ENCODE data around the gene NUP214. TPM values are rescaled to one million over a fixed set of nuclear protein-coding genes. Genes with fewer than 3 reads are reported as not detected.

NUP214 gene
- total RNA-seq, 1 experiment from 2014 or later = 34.9 TPM

- Histone ChIP-seq H3K27ac (ENCODE audit: low read length) (no peak overlapping the region), H3K4me3 (ENCODE audit: low read depth in 2 of 2, low read length in 2 of 2) (no peak overlapping the region), H3K36me3 (ENCODE audit: control insufficient read depth, insufficient read depth, low read length) (no peaks in the 10 kb centered on the region), H3K4me1 (ENCODE audit: control insufficient read depth, insufficient read depth, low read length) (no peaks in the 10 kb centered on the region), H3K27me3 (ENCODE audit: control insufficient read depth, insufficient read depth, low read length) (no peaks in the 10 kb centered on the region), H3K9me3 (ENCODE audit: control insufficient read depth, insufficient read depth, low read depth, low read length) (no peaks in the 10 kb centered on the region)
- CTCF ChIA-PET = no interaction called here
- in situ Hi-C loops (cut with HindIII; ENCODE audit: low pct_unique_long_range_greater_than_20kb, low sequenced_read_pairs) = no loop called here
- intact Hi-C loops (cut with micrococcal nuclease; ENCODE audit: unreplicated experiment) = no loop called here
- TF ChIP-seq REST (IDR thresholded peaks at IDR 0.05; ENCODE audit: insufficient read depth in 1 of 2, low read depth in 2 of 2, low read length in 1 of 2) (no peak), TCF7L2 (IDR thresholded peaks at IDR 0.05; ENCODE audit: low read depth, low read length) (no peak), SIN3A (IDR thresholded peaks at IDR 0.05; ENCODE audit: borderline replicate concordance, insufficient read depth, low read depth, low read length) (no peak), POLR2AphosphoS5 (IDR thresholded peaks at IDR 0.05; ENCODE audit: low read depth, low read length) (no peak), CTCF (IDR thresholded peaks at IDR 0.05) (no peak)
- POLR2A ChIA-PET = no interaction called here
- DNase-seq (ENCODE audit: low read depth, low spot score) (no peak), ATAC-seq (no peak)
- BruUV-seq (replicated peaks) = no TSS peak
These were observed 12.8 kb upstream of the NUP214 start for GRCh38 chr9:131112374-131113154.

GRCh38 chr9:131113655-131114054 is 11.7 kb upstream of the NUP214 start:
- H3K4me1 ChIP-seq (ENCODE audit: control insufficient read depth, insufficient read depth, low read length) = no peaks in the 10 kb centered on the region
- no peak overlapping the region for H3K4me3 ChIP-seq (ENCODE audit: low read depth in 2 of 2, low read length in 2 of 2)
- in situ Hi-C loops (cut with HindIII; ENCODE audit: low pct_unique_long_range_greater_than_20kb, low sequenced_read_pairs) (no loop called here), intact Hi-C loops (cut with micrococcal nuclease; ENCODE audit: unreplicated experiment) (no loop called here)
- BruUV-seq (replicated peaks) = no TSS peak
- no peaks in the 10 kb centered on the region for H3K36me3 ChIP-seq (ENCODE audit: control insufficient read depth, insufficient read depth, low read length)
- ATAC-seq = no peak
- TF ChIP-seq CTCF (IDR thresholded peaks at IDR 0.05) (no peak), REST (IDR thresholded peaks at IDR 0.05; ENCODE audit: insufficient read depth in 1 of 2, low read depth in 2 of 2, low read length in 1 of 2) (no peak), POLR2AphosphoS5 (IDR thresholded peaks at IDR 0.05; ENCODE audit: low read depth, low read length) (no peak), TCF7L2 (IDR thresholded peaks at IDR 0.05; ENCODE audit: low read depth, low read length) (no peak), SIN3A (IDR thresholded peaks at IDR 0.05; ENCODE audit: borderline replicate concordance, insufficient read depth, low read depth, low read length) (no peak)
- H3K9me3 ChIP-seq (ENCODE audit: control insufficient read depth, insufficient read depth, low read depth, low read length) = no peaks in the 10 kb centered on the region
- no peak for DNase-seq (ENCODE audit: low read depth, low spot score)
- ChIA-PET POLR2A (no interaction called here), CTCF (interaction anchor here (0.6 kb wide), 1 partner anchor 121 kb away, joined by 6 read pairs; no protein-coding TSS in a partner anchor)
- no peak overlapping the region for H3K27ac ChIP-seq (ENCODE audit: low read length)
- H3K27me3 ChIP-seq (ENCODE audit: control insufficient read depth, insufficient read depth, low read length) = no peaks in the 10 kb centered on the region

Data from Panc1 (cell line).